CD14-positive monocyte (primary cell): Measurements from ENCODE around the gene IGSF9B. TPM values are rescaled to one million over a fixed set of nuclear protein-coding genes. Genes with fewer than 3 reads are reported as not detected.

ENCODE experiments used
- DNase-seq, 3 donors: peaks; one replicate each; pipeline ENCODE4 v3.0.0-alpha.2; 2011 to 2022
- H2AFZ ChIP-seq: 2 replicates; pipeline ENCODE4 v1.6.0; 2012; ENCODE audit warnings: mild to moderate bottlenecking, low read depth, low read length, inconsistent platforms; ENCODE audit not compliant: insufficient read depth, poor library complexity, severe bottlenecking
- H3K27ac ChIP-seq, 2 donors: 1 replicate in 1 of 2; 2 replicates in 1 of 2; pipeline ENCODE4 v1.5.1; 2012 to 2013; ENCODE audit warnings: low read length in 2 of 2, control low read depth in 1 of 2, inconsistent platforms in 1 of 2, low read depth in 1 of 2, mild to moderate bottlenecking in 1 of 2
- H3K27me3 ChIP-seq, 2 donors: one replicate each; pipeline versions ENCODE4 v1.6.0 to v1.6.1; 2011 to 2013; ENCODE audit warnings: low read length in 2 of 2; ENCODE audit not compliant: control insufficient read depth in 2 of 2, insufficient read depth in 2 of 2
- H3K36me3 ChIP-seq, 2 donors: replicated peaks in 1 of 2; 1 replicate in 1 of 2; 2 replicates in 1 of 2; pipeline versions ENCODE4 v1.5.1 to v1.6.1; 2012 to 2013; ENCODE audit warnings: low read length in 2 of 2, control low read depth in 1 of 2, inconsistent platforms in 1 of 2, mild to moderate bottlenecking in 1 of 2; ENCODE audit not compliant: insufficient read depth in 2 of 2, control insufficient read depth in 1 of 2
- H3K4me1 ChIP-seq, 2 donors: 1 replicate in 1 of 2; 2 replicates in 1 of 2; pipeline versions ENCODE4 v1.5.1 to v1.6.1; 2012 to 2013; ENCODE audit warnings: low read length in 2 of 2, control low read depth in 1 of 2, inconsistent platforms in 1 of 2, mild to moderate bottlenecking in 1 of 2, moderate library complexity in 1 of 2; ENCODE audit not compliant: insufficient read depth in 2 of 2, control insufficient read depth in 1 of 2
- H3K4me2 ChIP-seq: replicated peaks from 2 replicates; pipeline ENCODE3; 2012; ENCODE audit warnings: low read length, moderate library complexity, mild to moderate bottlenecking; ENCODE audit not compliant: poor library complexity, severe bottlenecking; ENCODE audit errors: extremely low read depth
- H3K4me3 ChIP-seq, 3 experiments: fragments of 200-600 bp in 1 of 3; sonication (generic) in 1 of 3; replicated peaks in 1 of 3; 1 replicate in 2 of 3; 2 replicates in 1 of 3; pipeline ENCODE4 v1.5.1; 2011 to 2013; ENCODE audit warnings: low read length in 3 of 3, mild to moderate bottlenecking in 3 of 3, control low read depth in 2 of 3, low read depth in 2 of 3, inconsistent platforms in 1 of 3, moderate library complexity in 1 of 3
- H3K79me2 ChIP-seq: 2 replicates; pipeline ENCODE4 v1.6.0; 2012; ENCODE audit warnings: mild to moderate bottlenecking, control low read depth, inconsistent platforms, low read length, moderate library complexity; ENCODE audit not compliant: insufficient read depth
- H3K9ac ChIP-seq: 2 replicates; pipeline ENCODE4 v1.6.0; 2017; ENCODE audit warnings: low read length, mild to moderate bottlenecking; ENCODE audit not compliant: insufficient read depth, poor library complexity, severe bottlenecking
- H3K9me3 ChIP-seq, 2 donors: replicated peaks in 1 of 2; 1 replicate in 1 of 2; 2 replicates in 1 of 2; pipeline versions ENCODE4 v1.5.1 to v1.6.1; 2012 to 2013; ENCODE audit warnings: low read length in 2 of 2, control low read depth in 1 of 2; ENCODE audit not compliant: control insufficient read depth in 1 of 2, insufficient read depth in 1 of 2
- H4K20me1 ChIP-seq: 2 replicates; pipeline ENCODE4 v1.6.0; 2012; ENCODE audit warnings: mild to moderate bottlenecking, low read length, control low read depth, moderate library complexity; ENCODE audit not compliant: insufficient read depth
- H3K27ac Mint-ChIP-seq, 7 donors: one replicate each; pipeline ENCODE4 v1.8.0; 2020; ENCODE audit warnings: mild to moderate bottlenecking in 7 of 7, mixed read lengths in 7 of 7, moderate library complexity in 6 of 7, inconsistent platforms in 2 of 7
- H3K27me3 Mint-ChIP-seq, 3 donors: one replicate each; pipeline ENCODE4 v1.8.0; 2021 to 2022; ENCODE audit warnings: low read depth in 3 of 3, mild to moderate bottlenecking in 3 of 3, mixed read lengths in 3 of 3, moderate library complexity in 3 of 3, inconsistent platforms in 1 of 3
- H3K36me3 Mint-ChIP-seq, 2 donors: one replicate each; pipeline ENCODE4 v1.8.0; 2020; ENCODE audit warnings: mixed read lengths in 2 of 2, inconsistent platforms in 1 of 2, mild to moderate bottlenecking in 1 of 2
- H3K4me1 Mint-ChIP-seq: one replicate; pipeline ENCODE4 v1.8.0; 2020; ENCODE audit warnings: mild to moderate bottlenecking, mixed read lengths
- H3K4me3 Mint-ChIP-seq, 2 donors: one replicate each; pipeline ENCODE4 v1.8.0; 2020; ENCODE audit warnings: mild to moderate bottlenecking in 2 of 2, mixed read lengths in 2 of 2, moderate library complexity in 1 of 2
- H3K9me3 Mint-ChIP-seq, 7 donors: one replicate each; pipeline ENCODE4 v1.8.0; 2020 to 2022; ENCODE audit warnings: mixed read lengths in 7 of 7, mild to moderate bottlenecking in 6 of 7, moderate library complexity in 6 of 7, inconsistent platforms in 2 of 7
- CTCF ChIP-seq: fragments of 200-600 bp; IDR thresholded peaks from one replicate; pipeline ENCODE4 v1.8.0; 2022; ENCODE audit warnings: antibody characterized with exemption, mild to moderate bottlenecking
- WGBS: methylation state at CpG from one replicate; pipeline ENCODE4 v1.1.5; 2013; ENCODE audit warnings: missing lambda C conversion rate; ENCODE audit not compliant: insufficient coverage; 5-methylcytosine and 5-hydroxymethylcytosine counted together
- intact Hi-C, 2 donors: fragments of 100-400 bp; cut with micrococcal nuclease; formaldehyde crosslinking; loops; one replicate each; pipeline versions ENCODE4 v1.15.0 to v1.15.1; 2023
- polyA plus RNA-seq, 3 donors: library from polyadenylated mRNA; depleted of rRNA in 1 of 3; unstranded in 2 of 3; stranded (reverse) in 1 of 3; fragments of 300-500 nt in 2 of 3; fragments of >200 nt in 1 of 3; fragmentation: Illumina TruSeq in 2 of 3; gene quantifications; 1 replicate in 2 of 3; 2 replicates in 1 of 3; pipeline ENCODE4 v1.2.3, GENCODE V29; 2012 to 2021

The IGSF9B gene
- polyA plus RNA-seq, 3 donors = not detected

DNA sequence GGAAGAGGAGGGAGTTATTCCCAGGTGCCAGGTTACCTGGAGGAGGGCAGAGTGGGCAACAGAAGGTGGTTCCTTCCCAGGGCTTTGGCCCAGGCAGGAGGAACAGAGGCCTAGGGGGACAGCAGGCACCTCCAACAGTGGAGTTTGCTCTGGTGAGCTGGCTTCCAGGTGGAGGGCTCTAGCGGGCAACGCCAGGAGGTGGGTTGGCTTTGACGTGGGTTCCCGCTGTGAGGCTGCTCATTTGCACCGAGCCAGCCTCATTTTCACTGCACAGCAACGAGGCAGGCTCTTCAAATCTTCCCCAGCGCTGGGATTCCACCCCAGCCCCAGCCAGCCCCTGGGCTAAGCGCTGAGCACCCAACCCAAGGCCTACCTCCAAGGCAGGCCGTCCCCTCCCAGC lies 8.1 kb downstream of the IGSF9B start:
- Histone ChIP-seq H3K36me3 (no peaks in the 10 kb centered on the region), H2AFZ (no peak overlapping the region), H4K20me1 (no peaks in the 10 kb centered on the region), H3K9ac (no peak overlapping the region), H3K27ac (no peak overlapping the region), H3K4me1 (no peaks in the 10 kb centered on the region), H3K27me3 (peaks cover 0 to 10% of the 10 kb centered on the region in 2 donors), H3K4me2 (no peak overlapping the region), H3K79me2 (no peaks in the 10 kb centered on the region), H3K9me3 (no peaks in the 10 kb centered on the region), H3K4me3 (no peak overlapping the region)
- intact Hi-C loops = no loop called here
- H3K27ac Mint-ChIP-seq = no peak overlapping the region
- H3K27me3 Mint-ChIP-seq = peaks cover 15 to 21% (median 17%) of the 10 kb centered on the region in 3 donors
- no peak for TF ChIP-seq CTCF
- H3K4me1 Mint-ChIP-seq = no peaks in the 10 kb centered on the region
- DNase-seq = no peak
- WGBS = 83% methylated on average over 8 of the region's 9 CpGs
- H3K4me3 Mint-ChIP-seq = no peak overlapping the region
- H3K9me3 Mint-ChIP-seq = peaks cover 0 to 2% (median 0%) of the 10 kb centered on the region in 7 donors
- no peaks in the 10 kb centered on the region for H3K36me3 Mint-ChIP-seq

DNA sequence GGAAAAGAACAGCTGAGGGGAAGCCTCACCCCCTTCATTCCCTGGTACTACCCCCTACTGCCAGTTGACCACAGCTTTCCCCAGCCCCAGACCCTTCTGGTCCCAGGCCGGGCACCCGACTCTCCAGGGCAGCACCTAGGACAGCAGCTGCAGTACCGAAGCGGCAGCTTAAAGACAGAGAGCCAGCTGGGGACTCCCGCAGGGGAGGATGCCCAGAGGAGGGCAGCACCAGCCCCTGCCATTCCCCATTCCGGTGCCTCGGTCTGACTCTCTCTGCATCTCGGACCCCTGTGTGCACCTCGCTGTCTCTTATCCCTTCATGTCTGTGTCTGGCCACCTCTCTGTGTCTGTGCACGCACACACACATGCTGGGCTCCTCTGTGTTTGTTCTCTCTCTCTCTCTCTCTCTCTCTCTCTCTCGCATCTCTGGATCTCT lies 9.4 kb downstream of the IGSF9B start:
- WGBS = 12% methylated on average over 11 of the region's 11 CpGs
- intact Hi-C loops = no loop called here
- H3K4me1 ChIP-seq = no peaks in the 10 kb centered on the region

More for the DNA sequence above, 9.4 kb downstream of the IGSF9B start:
- H3K27me3 Mint-ChIP-seq = peaks cover 11 to 17% (median 13%) of the 10 kb centered on the region in 3 donors
- H3K4me3 Mint-ChIP-seq = no peak overlapping the region
- Histone ChIP-seq H3K4me2 (no peak overlapping the region), H4K20me1 (no peaks in the 10 kb centered on the region), H3K36me3 (no peaks in the 10 kb centered on the region), H3K27ac (no peak overlapping the region), H3K79me2 (no peaks in the 10 kb centered on the region), H3K27me3 (peaks cover 0 to 4% of the 10 kb centered on the region in 2 donors), H2AFZ (no peak overlapping the region), H3K4me3 (no peak overlapping the region), H3K9ac (no peak overlapping the region), H3K9me3 (no peaks in the 10 kb centered on the region)
- no peak overlapping the region for H3K27ac Mint-ChIP-seq
- no peak for DNase-seq
- H3K9me3 Mint-ChIP-seq = no peaks in the 10 kb centered on the region
- TF ChIP-seq CTCF = no peak
- H3K36me3 Mint-ChIP-seq = no peaks in the 10 kb centered on the region
- H3K4me1 Mint-ChIP-seq = no peaks in the 10 kb centered on the region
